A204.1 (cell line): ENCODE results near the gene LIN9.
"Not testable (repeated sequence)": the region's sequence is repeated elsewhere in the genome, so short reads cannot be mapped to it uniquely, and the experiment has no call there.

ENCODE experiments used
- FAIRE-seq: peaks from 2 replicates; lab custom pipeline; 2012; peaks lifted over from hg19 to GRCh38; lab: Jason Lieb, UNC

LIN9 gene, protein sequence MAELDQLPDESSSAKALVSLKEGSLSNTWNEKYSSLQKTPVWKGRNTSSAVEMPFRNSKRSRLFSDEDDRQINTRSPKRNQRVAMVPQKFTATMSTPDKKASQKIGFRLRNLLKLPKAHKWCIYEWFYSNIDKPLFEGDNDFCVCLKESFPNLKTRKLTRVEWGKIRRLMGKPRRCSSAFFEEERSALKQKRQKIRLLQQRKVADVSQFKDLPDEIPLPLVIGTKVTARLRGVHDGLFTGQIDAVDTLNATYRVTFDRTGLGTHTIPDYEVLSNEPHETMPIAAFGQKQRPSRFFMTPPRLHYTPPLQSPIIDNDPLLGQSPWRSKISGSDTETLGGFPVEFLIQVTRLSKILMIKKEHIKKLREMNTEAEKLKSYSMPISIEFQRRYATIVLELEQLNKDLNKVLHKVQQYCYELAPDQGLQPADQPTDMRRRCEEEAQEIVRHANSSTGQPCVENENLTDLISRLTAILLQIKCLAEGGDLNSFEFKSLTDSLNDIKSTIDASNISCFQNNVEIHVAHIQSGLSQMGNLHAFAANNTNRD

GRCh38 chr1:226308723-226309397 is at the start of gene LIN9:
LIN9 (minus strand) TSS chr1:226309164; CDS start chr1:226309139, 25 bp downstream.
- no peak for FAIRE-seq

DNA sequence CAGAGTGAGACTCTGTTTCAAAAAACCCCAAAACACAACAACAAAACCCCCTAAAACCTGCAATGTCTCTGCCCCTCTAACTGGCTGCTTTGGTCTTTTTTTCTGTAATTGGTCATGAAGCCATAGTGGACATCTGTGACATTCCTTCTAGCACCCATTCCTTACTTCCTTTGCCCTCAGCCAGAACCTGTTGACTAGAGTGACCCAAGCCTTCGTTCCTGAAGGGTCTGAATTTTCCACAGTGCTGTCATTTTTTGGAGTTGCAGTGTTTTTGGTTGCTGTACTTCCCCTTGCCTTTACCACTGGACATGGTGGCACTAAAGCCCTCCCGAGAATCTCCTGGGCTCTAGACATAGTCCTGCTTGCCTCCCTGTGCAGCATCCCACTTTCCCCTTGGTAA is 48.5 kb upstream of the LIN9 start:
- FAIRE-seq: no peak

DNA sequence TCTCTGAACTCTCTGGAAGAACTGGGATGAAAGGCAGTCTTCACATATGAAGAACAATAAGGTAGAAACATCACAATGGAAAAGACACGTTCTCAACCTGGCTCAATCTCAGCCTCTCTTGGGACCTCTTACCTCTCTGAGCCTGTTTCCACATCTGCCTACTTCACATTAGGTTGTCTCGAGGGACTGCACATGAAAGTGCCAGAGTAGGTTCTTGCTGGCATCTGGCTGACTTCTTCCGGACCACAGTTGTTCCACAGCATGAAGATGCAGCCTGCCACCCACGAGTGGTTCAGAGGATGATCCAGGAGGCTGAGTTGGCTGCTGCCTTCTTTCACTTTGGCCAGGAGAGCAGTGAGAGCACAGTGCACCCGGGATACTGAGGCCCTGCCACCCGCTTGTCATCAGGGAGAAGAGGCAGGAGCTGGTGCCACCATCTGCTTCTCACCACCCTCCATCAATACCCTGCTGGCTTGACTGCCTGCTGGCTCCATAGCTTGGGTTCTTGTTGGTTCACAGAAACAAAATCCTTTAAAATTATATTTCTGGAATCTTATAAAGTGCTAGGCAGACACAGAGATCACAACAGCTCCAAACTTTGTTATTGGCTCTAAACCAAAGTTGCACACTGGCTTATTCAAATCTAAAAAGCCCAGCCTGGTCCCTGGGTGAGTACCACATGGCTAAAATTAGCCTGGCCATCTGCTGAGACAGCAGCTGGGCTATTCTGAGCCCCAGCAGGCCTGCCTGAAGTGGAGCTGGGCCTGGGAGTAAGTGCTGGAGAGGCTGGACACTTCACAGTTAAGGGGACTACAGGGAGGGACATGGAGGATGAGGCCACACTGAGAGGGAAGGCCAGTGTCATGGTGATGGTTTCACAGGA is 46.9 kb upstream of the LIN9 start:
- FAIRE-seq: no peak

DNA sequence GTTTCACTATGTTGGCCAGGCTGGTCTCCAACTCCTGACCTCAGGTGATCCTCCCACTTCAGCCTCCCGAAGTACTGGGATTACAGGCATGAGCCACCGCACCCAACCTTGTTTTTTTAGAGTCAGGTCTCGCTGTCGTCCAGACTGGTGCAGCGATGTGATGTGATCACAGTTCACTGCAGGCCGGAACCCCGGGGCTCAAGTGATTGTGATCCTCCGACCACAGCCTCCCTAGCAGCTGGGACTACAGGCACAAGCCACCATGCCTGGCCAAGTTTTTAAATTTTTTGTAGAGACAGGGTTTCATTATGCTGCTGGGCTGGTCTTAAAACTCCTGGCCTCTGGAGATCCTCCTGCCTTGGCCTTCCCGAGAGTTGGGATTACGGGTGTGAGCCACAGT is 46.1 kb upstream of the LIN9 start:
- FAIRE-seq: no peak

DNA sequence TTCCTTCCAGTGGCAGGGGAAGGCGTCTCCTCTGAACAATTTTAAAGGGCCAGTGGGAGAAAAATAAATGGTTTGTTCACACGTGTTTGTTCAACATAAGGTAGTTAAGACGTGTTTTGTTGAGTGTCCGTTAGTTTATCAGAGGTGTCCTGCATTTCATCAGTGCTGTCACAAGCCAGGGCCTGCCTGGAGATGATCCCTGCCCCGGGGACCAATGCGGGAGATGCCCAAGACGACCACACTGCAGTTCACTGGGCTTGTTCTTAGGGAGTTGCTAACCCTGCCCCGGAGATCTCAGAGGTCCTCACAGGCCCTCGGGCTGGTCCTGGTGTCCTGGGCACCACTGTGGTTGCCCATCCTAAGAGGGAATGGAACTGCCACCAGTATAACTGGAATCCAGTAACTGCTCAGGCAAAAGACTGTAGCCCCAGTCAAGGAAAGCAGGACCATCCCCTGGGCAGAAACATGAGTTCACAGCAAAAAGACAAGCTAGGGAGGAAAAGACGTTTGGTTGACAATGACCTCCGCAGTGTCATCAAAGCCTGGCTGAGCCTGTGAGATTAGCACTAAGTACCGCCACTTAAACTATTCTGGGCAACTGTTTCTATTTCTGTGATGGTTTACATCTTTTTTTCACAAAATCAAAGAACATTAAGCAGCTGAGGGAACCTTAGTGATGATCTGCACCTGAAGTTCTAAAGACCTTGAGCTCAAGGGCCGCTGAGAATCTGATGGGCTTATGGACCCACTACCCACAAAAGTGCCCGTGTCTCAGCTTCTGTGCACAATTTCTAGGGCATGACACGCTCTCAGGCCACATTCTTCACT is 44.9 kb upstream of the LIN9 start:
- no peak for FAIRE-seq

GRCh38 chr1:226351709-226352108 is 42.7 kb upstream of the LIN9 start:
- FAIRE-seq: no peak

GRCh38 chr1:226350519-226350865 is 41.5 kb upstream of the LIN9 start:
- no peak for FAIRE-seq

DNA sequence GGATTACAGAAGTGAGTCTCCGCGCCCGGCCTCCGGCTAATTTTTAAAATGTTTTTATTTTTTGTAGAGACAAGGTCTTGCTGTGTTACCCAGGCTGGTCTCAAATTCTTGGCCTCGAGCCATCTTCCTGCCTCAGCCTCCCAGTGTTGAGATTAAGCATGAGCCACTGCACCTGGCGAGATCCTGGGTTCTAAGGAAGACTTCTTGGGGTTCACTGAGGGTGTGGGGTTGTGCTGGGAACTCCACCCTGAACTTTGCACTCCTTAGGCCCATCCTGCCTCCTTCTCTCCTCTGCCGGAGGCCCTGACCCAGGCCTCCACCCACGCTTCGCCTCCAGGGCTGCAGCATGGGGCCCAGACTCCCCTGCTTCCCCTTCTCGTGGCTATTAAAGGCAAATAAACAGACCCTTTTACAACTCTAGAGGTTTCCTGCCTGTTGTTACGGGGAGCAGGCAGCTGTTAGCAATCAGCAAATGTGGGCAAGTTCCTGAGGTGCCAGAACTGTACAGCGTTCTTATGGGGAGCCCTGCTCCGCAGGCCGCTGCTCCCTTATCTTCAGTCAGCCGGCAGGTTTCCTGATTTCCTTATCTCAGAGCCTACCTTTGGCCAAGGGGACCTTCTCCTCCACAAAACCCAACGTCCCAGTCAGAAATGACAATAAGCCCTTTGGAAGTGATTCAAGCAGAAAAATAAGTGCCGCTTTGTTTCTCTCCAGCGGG is 41.0 kb upstream of the LIN9 start:
- FAIRE-seq: no peak

DNA sequence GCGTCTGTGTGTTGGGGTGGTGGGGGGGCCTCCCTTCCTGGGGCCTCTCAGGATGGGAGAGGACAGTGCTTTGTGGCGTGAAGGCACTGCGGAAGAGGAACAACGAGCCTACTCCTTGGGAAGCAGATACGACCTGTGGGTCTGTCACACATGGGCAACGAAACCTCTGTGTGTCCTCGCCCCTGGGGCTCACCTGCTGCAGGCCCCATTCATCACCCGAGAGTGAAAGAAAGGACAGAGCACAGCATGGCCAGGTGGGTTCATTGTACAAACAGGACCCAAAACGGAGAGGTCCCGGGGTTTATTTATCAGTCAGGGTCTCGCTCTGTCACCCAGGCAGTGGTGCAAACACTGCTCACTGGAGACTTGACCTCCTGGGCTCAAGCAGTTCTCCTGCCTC is 40.1 kb upstream of the LIN9 start:
- no peak for FAIRE-seq

- FAIRE-seq: no peak
These were observed 35.7 kb upstream of the LIN9 start for GRCh38 chr1:226344441-226345259.

- FAIRE-seq: no peak
These were observed 33.7 kb upstream of the LIN9 start for GRCh38 chr1:226342656-226343055.

DNA sequence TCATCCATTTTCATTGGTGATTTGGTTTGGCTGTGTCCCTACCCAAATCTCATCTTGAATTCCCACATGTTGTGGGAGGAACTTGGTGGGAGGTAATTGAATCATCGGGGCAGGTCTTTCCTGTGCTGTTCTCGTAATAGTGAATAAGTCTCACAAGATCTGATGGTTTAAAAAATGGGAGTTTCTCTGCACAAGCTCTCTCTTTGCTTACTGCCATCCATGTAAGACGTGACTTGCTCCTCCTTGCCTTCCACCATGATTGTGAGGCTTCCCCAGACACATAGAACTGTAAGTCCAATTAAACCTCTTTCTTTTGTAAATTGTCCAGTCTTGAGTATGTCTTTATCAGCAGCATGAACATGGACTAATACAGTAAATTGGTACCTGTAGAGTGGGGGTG is 31.1 kb upstream of the LIN9 start:
- FAIRE-seq: not testable (repeated sequence)

DNA sequence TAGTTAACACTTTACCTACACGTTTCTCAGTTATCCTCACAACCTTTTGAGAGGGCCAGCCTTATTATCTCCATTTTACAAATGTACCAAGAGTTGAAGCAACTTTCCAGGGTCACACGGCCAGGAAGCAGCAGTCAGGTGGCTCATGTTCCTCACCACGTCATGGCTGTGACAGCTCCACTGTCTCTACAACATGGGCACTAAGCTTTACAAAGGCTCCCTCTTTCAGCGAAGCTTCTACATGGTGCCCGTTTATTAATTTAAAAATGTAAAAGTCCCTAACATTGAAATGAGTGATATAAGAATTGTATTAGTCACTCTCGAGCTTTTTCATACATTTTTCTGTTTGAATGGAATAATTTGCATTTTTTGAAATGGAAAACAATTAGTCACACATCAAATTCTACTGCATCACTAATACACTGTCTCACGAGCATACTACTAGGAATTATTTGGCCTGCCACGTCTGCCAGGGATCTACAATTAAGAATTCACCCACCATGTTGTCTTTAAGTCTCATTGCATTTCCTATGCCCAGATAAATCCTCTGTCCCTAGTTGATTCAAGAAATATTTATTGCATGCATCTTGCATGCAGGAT is 28.4 kb upstream of the LIN9 start:
- no peak for FAIRE-seq

GRCh38 chr1:226335661-226336060 is 26.7 kb upstream of the LIN9 start:
- no peak for FAIRE-seq

DNA sequence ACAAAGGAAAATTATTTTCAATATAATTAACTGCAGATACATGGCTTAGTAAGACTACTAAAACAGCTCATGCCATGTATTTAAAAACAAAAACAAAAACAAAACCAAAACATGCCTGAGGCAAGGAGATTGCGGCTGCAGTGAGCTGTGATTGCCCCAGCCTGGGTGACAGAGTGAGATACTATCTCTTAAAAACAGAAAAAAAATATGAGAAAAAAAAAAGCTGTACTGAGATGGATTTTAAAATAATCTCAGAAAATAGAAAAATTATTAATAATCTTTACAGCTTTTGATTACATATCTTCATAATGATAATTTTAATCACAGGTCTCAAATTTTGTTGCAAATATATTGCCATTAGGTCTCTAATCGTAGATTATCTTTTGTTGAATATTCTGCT is 24.0 kb upstream of the LIN9 start:
- FAIRE-seq: no peak

DNA sequence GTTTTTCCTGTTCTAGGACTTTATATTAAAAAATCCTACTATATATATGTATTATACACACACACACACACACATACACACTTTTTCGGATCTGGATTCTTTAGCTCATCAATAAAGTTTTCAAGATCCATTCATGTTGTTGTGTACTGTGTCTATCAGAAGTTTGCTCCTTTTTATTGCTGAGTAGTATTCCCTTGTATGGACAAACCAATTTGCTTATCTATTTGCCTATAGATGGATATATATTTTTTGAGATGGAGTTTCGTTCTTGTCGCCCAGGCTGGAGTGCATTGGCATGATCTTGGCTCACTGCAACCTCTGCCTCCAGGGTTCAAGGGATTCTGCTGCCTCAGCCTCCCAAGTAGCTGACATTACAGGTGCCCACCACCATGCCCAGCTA is 20.3 kb upstream of the LIN9 start:
- no peak for FAIRE-seq

- no peak for FAIRE-seq
These were observed 18.8 kb upstream of the LIN9 start for GRCh38 chr1:226327761-226328162.

GRCh38 chr1:226325178-226325577 is 16.2 kb upstream of the LIN9 start:
- FAIRE-seq: no peak

DNA sequence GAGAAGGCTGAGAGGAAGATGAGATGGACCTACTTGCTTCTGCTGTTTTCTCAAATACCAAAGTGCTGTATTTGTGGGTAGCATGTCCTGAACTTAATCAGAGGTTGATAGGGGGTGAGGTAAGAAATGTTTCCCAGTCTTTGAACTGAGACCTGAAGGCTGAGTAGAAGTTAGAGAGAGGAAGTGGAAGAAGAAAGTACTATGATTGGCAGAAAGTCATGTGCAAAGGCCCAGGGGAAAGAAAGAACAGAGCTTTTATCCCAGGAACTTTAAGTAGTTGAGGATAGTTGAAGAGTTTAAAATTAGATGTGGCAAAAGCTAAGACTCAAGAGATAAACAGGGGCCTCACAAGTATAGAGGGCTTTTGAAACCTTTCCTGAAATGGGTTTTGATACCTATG is 15.5 kb upstream of the LIN9 start:
- FAIRE-seq: no peak

- FAIRE-seq: no peak
These were observed 14.0 kb upstream of the LIN9 start for GRCh38 chr1:226322986-226323385.
